ENCODE results near the gene KRTAP4-5. TPM values are rescaled to one million over a fixed set of nuclear protein-coding genes. Genes with fewer than 3 reads are reported as not detected.

Gene KRTAP4-5
- polyA plus RNA-seq, 4 donors, result not detected

DNA sequence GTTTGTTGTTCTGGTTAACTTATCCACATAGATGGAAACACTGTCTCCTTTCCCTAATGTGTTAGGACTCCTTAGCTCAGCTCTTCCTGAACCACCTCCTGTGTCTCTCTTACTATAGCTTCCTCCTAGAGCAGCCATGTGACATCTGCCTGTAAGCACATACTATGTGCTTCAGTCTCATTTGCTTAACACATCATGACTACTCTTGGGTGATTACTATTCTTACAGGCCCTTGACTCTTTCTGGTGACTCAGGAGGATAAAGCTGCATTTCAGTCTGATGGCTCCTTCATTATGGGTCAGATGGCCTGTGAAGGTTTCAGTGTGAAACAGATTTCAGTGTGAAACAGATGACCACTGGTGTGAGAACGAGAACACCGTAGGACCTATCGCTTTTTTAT lies 28.7 kb upstream of the KRTAP4-5 start:
- FAIRE-seq (no peak), DNase-seq (no peak)
- H3K27ac ChIP-seq (ENCODE audit: low read depth in 1 of 3, low read length in 2 of 3), result no peak overlapping the region
- peaks cover 0 to 7% (median 0%) of the 10 kb centered on the region in 3 donors for H3K4me1 ChIP-seq (ENCODE audit: control insufficient read depth in 3 of 3, insufficient read depth in 2 of 3, low read depth in 1 of 3, low read length in 2 of 3)
- H3K4me3 ChIP-seq (ENCODE audit: low read depth in 1 of 3, low read length in 3 of 3), result no peak overlapping the region
- no peaks in the 10 kb centered on the region for H3K36me3 ChIP-seq (ENCODE audit: control insufficient read depth in 3 of 3, insufficient read depth in 2 of 3, low read depth in 1 of 3, low read length in 3 of 3)
- 92 to 99% (median 93%) methylated on average over 3 of the region's 3 CpGs for WGBS, 3 donors
- no peaks in the 10 kb centered on the region for H3K9me3 ChIP-seq (ENCODE audit: control insufficient read depth in 2 of 2, insufficient read depth in 1 of 2, low read depth in 1 of 2, low read length in 1 of 2)
- peaks cover 0 to 34% (median 2%) of the 10 kb centered on the region in 3 donors for H3K27me3 ChIP-seq (ENCODE audit: control insufficient read depth in 3 of 3, insufficient read depth in 3 of 3, low read length in 3 of 3)

DNA sequence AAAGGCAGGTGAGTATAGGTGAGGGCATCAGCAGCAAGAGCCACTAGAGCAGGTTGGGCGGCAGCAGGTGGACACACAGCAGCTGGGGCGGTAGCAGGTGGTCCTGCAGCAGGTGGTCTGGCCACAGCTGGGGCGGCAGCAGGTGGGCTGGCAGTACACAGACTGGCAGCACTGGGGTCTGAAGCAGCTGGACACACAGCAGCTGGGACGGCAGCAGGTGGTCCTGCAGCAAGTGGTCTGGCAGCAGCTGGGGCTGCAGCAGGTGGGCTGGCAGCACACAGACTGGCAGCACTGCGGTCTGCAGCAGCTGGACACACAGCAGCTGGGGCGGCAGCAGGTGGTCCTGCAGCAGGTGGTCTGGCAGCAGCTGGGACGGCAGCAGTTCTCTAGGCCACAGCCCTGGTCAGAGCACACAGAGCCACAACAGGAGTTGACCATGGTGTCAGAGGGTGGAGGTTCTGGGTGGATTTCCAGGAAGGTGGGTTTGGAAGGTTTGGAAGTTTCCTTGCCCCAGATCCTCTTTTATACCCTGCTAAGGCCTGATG lies 28.2 kb upstream of the KRTAP4-5 start, which contains the start of gene KRTAP4-2:
Gene KRTAP4-2, minus strand, starts transcription at position 495 of the 545 bp plus-strand sequence. Its CDS starts 57 bp downstream, at position 438.
- Histone ChIP-seq H3K4me1 (ENCODE audit: control insufficient read depth in 3 of 3, insufficient read depth in 2 of 3, low read depth in 1 of 3, low read length in 2 of 3) (peaks cover 0 to 2% (median 0%) of the 10 kb centered on the region in 3 donors), H3K27ac (ENCODE audit: low read depth in 1 of 3, low read length in 2 of 3) (no peak within 1 kb of the TSS), H3K36me3 (ENCODE audit: control insufficient read depth in 3 of 3, insufficient read depth in 2 of 3, low read depth in 1 of 3, low read length in 3 of 3) (no peaks in the 10 kb centered on the region), H3K27me3 (ENCODE audit: control insufficient read depth in 3 of 3, insufficient read depth in 3 of 3, low read length in 3 of 3) (peaks cover 0 to 34% (median 2%) of the 10 kb centered on the region in 3 donors), H3K4me3 (ENCODE audit: low read depth in 1 of 3, low read length in 3 of 3) (no peak within 1 kb of the TSS), H3K9me3 (ENCODE audit: control insufficient read depth in 2 of 2, insufficient read depth in 1 of 2, low read depth in 1 of 2, low read length in 1 of 2) (no peaks in the 10 kb centered on the region)
- DNase-seq (no peak), FAIRE-seq (no peak)
- 83 to 92% (median 89%) methylated on average over 6 to 7 of the region's 7 CpGs for WGBS, 3 donors

- FAIRE-seq, result no peak
- peaks cover 0 to 40% (median 4%) of the 10 kb centered on the region in 3 donors for H3K27me3 ChIP-seq (ENCODE audit: control insufficient read depth in 3 of 3, insufficient read depth in 3 of 3, low read length in 3 of 3)
- WGBS, 3 donors, result 79 to 87% (median 84%) methylated on average over 3 of the region's 3 CpGs
These were observed 27.2 kb upstream of the KRTAP4-5 start for GRCh38 chr17:41176744-41177387.

GRCh38 chr17:41171886-41172285 lies 22.3 kb upstream of the KRTAP4-5 start:
- no peaks in the 10 kb centered on the region for H3K4me1 ChIP-seq (ENCODE audit: control insufficient read depth in 3 of 3, insufficient read depth in 2 of 3, low read depth in 1 of 3, low read length in 2 of 3)
- FAIRE-seq, result no peak
- no peak overlapping the region for H3K4me3 ChIP-seq (ENCODE audit: low read depth in 1 of 3, low read length in 3 of 3)
- no peaks in the 10 kb centered on the region for H3K9me3 ChIP-seq (ENCODE audit: control insufficient read depth in 2 of 2, insufficient read depth in 1 of 2, low read depth in 1 of 2, low read length in 1 of 2)
- peaks cover 2 to 21% (median 2%) of the 10 kb centered on the region in 3 donors for H3K27me3 ChIP-seq (ENCODE audit: control insufficient read depth in 3 of 3, insufficient read depth in 3 of 3, low read length in 3 of 3)
- no peaks in the 10 kb centered on the region for H3K36me3 ChIP-seq (ENCODE audit: control insufficient read depth in 3 of 3, insufficient read depth in 2 of 3, low read depth in 1 of 3, low read length in 3 of 3)
- DNase-seq, result no peak
- 64 to 80% (median 80%) methylated on average over 2 of the region's 2 CpGs for WGBS, 3 donors
- no peak overlapping the region for H3K27ac ChIP-seq (ENCODE audit: low read depth in 1 of 3, low read length in 2 of 3)

More at GRCh38 chr17:41176744-41177387, 27.2 kb upstream of the KRTAP4-5 start:
- DNase-seq, result no peak
- Histone ChIP-seq H3K27ac (ENCODE audit: low read depth in 1 of 3, low read length in 2 of 3) (no peak overlapping the region), H3K9me3 (ENCODE audit: control insufficient read depth in 2 of 2, insufficient read depth in 1 of 2, low read depth in 1 of 2, low read length in 1 of 2) (no peaks in the 10 kb centered on the region), H3K4me1 (ENCODE audit: control insufficient read depth in 3 of 3, insufficient read depth in 2 of 3, low read depth in 1 of 3, low read length in 2 of 3) (no peaks in the 10 kb centered on the region), H3K4me3 (ENCODE audit: low read depth in 1 of 3, low read length in 3 of 3) (no peak overlapping the region), H3K36me3 (ENCODE audit: control insufficient read depth in 3 of 3, insufficient read depth in 2 of 3, low read depth in 1 of 3, low read length in 3 of 3) (no peaks in the 10 kb centered on the region)

GRCh38 chr17:41168121-41168520 lies 18.5 kb upstream of the KRTAP4-5 start, which contains the start of gene KRTAP4-3:
Gene KRTAP4-3, minus strand, starts transcription at chr17:41168221. Its CDS starts 49 bp downstream, at chr17:41168172.
- H3K36me3 ChIP-seq (ENCODE audit: control insufficient read depth in 3 of 3, insufficient read depth in 2 of 3, low read depth in 1 of 3, low read length in 3 of 3), result no peaks in the 10 kb centered on the region
- no peaks in the 10 kb centered on the region for H3K9me3 ChIP-seq (ENCODE audit: control insufficient read depth in 2 of 2, insufficient read depth in 1 of 2, low read depth in 1 of 2, low read length in 1 of 2)
- FAIRE-seq (no peak), DNase-seq (no peak)
- H3K27me3 ChIP-seq (ENCODE audit: control insufficient read depth in 3 of 3, insufficient read depth in 3 of 3, low read length in 3 of 3), result peaks cover 2 to 15% (median 4%) of the 10 kb centered on the region in 3 donors
- H3K4me3 ChIP-seq (ENCODE audit: low read depth in 1 of 3, low read length in 3 of 3), result no peak within 1 kb of the TSS
- no peak within 1 kb of the TSS for H3K27ac ChIP-seq (ENCODE audit: low read depth in 1 of 3, low read length in 2 of 3)
- no peaks in the 10 kb centered on the region for H3K4me1 ChIP-seq (ENCODE audit: control insufficient read depth in 3 of 3, insufficient read depth in 2 of 3, low read depth in 1 of 3, low read length in 2 of 3)
- 69 to 70% (median 70%) methylated on average over 1 of the region's 1 CpG for WGBS, 3 donors

DNA sequence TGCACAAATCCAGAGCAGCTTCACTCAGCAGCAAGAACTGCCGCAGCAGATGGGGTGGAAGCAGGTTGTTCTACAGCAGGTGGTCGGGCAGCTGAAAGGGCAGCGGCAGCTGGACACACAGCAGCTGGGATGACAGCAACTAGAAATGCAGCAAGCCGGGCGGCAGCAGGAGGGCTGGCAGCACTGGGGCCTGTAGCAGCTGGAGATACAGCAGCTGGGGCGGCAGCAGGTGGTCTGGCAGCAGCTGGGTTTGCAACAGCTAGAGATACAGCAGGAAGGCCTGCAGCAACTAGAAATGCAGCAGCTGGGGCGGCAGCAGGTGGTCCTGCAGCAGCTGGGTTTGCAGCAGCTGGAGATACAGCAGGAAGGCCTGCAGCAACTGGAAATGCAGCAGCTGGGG lies 17.9 kb upstream of the KRTAP4-5 start:
- no peaks in the 10 kb centered on the region for H3K4me1 ChIP-seq (ENCODE audit: control insufficient read depth in 3 of 3, insufficient read depth in 2 of 3, low read depth in 1 of 3, low read length in 2 of 3)
- no peak for DNase-seq
- no peak overlapping the region for H3K4me3 ChIP-seq (ENCODE audit: low read depth in 1 of 3, low read length in 3 of 3)
- peaks cover 2 to 15% (median 4%) of the 10 kb centered on the region in 3 donors for H3K27me3 ChIP-seq (ENCODE audit: control insufficient read depth in 3 of 3, insufficient read depth in 3 of 3, low read length in 3 of 3)
- 77 to 84% (median 82%) methylated on average over 7 of the region's 7 CpGs for WGBS, 3 donors
- H3K9me3 ChIP-seq (ENCODE audit: control insufficient read depth in 2 of 2, insufficient read depth in 1 of 2, low read depth in 1 of 2, low read length in 1 of 2), result no peaks in the 10 kb centered on the region
- H3K27ac ChIP-seq (ENCODE audit: low read depth in 1 of 3, low read length in 2 of 3), result no peak overlapping the region
- no peak for FAIRE-seq
- H3K36me3 ChIP-seq (ENCODE audit: control insufficient read depth in 3 of 3, insufficient read depth in 2 of 3, low read depth in 1 of 3, low read length in 3 of 3), result no peaks in the 10 kb centered on the region

GRCh38 chr17:41163828-41164227 lies 14.2 kb upstream of the KRTAP4-5 start:
- H3K9me3 ChIP-seq (ENCODE audit: control insufficient read depth in 2 of 2, insufficient read depth in 1 of 2, low read depth in 1 of 2, low read length in 1 of 2), result no peaks in the 10 kb centered on the region
- H3K4me3 ChIP-seq (ENCODE audit: low read depth in 1 of 3, low read length in 3 of 3), result no peak overlapping the region
- DNase-seq, result no peak
- FAIRE-seq, result no peak
- H3K27me3 ChIP-seq (ENCODE audit: control insufficient read depth in 3 of 3, insufficient read depth in 3 of 3, low read length in 3 of 3), result peaks cover 2 to 9% (median 2%) of the 10 kb centered on the region in 3 donors
- H3K4me1 ChIP-seq (ENCODE audit: control insufficient read depth in 3 of 3, insufficient read depth in 2 of 3, low read depth in 1 of 3, low read length in 2 of 3), result no peaks in the 10 kb centered on the region
- 53 to 74% (median 64%) methylated on average over 7 of the region's 7 CpGs for WGBS, 3 donors
- no peak overlapping the region for H3K27ac ChIP-seq (ENCODE audit: low read depth in 1 of 3, low read length in 2 of 3)
- H3K36me3 ChIP-seq (ENCODE audit: control insufficient read depth in 3 of 3, insufficient read depth in 2 of 3, low read depth in 1 of 3, low read length in 3 of 3), result no peaks in the 10 kb centered on the region

DNA sequence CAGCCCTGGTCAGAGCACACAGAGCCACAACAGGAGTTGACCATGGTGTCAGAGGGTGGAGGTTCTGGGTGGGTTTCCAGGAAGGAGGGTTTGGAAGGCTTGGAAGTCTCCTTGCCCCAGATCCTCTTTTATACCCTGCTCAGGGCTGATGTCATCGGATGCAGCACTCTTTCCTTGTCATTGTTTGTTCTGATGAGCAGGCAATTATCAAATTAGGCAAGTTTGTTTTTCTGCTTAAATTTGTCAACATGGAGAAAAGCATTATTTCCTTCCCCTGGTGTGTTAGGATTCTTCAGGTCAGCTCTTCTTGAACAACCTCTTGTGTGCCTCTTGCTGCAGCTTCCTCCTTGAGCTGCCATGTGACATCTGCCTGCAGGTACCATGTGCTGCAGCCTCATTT lies 11.0 kb upstream of the KRTAP4-5 start, which contains the start of gene KRTAP4-4:
Gene KRTAP4-4, minus strand, starts transcription at position 101 of the 400 bp plus-strand sequence. Its CDS starts 57 bp downstream, at position 44.
- Histone ChIP-seq H3K27me3 (ENCODE audit: control insufficient read depth in 3 of 3, insufficient read depth in 3 of 3, low read length in 3 of 3) (peaks cover 0 to 9% (median 2%) of the 10 kb centered on the region in 3 donors), H3K4me1 (ENCODE audit: control insufficient read depth in 3 of 3, insufficient read depth in 2 of 3, low read depth in 1 of 3, low read length in 2 of 3) (no peaks in the 10 kb centered on the region), H3K9me3 (ENCODE audit: control insufficient read depth in 2 of 2, insufficient read depth in 1 of 2, low read depth in 1 of 2, low read length in 1 of 2) (no peaks in the 10 kb centered on the region), H3K36me3 (ENCODE audit: control insufficient read depth in 3 of 3, insufficient read depth in 2 of 3, low read depth in 1 of 3, low read length in 3 of 3) (no peaks in the 10 kb centered on the region), H3K4me3 (ENCODE audit: low read depth in 1 of 3, low read length in 3 of 3) (no peak within 1 kb of the TSS), H3K27ac (ENCODE audit: low read depth in 1 of 3, low read length in 2 of 3) (no peak within 1 kb of the TSS)
- FAIRE-seq (no peak), DNase-seq (no peak)
- 84 to 91% (median 86%) methylated on average over 1 of the region's 1 CpG for WGBS, 3 donors

All from small intestine (tissue), 7 donors.